HG02678 (cell line): ENCODE measurements around the gene PLEKHG3.

Experiments
- ATAC-seq: cut with Tn5 transposase; IDR thresholded peaks from one replicate; pipeline ENCODE4 v1.9.1; 2021; ENCODE audit warnings: mild to moderate bottlenecking, moderate library complexity; ENCODE audit not compliant: unreplicated experiment

Gene PLEKHG3

GRCh38 chr14:64706119-64706592 lies 1.9 kb downstream of the PLEKHG3 start:
- no peak for ATAC-seq

- no peak for ATAC-seq
Observed at GRCh38 chr14:64706593-64707193, 2.5 kb downstream of the PLEKHG3 start.

- no peak for ATAC-seq
Observed at GRCh38 chr14:64707661-64708060, 3.4 kb downstream of the PLEKHG3 start.

GRCh38 chr14:64708148-64709004 lies 4.2 kb downstream of the PLEKHG3 start:
- no peak for ATAC-seq

GRCh38 chr14:64709126-64709525 lies 4.9 kb downstream of the PLEKHG3 start:
- ATAC-seq, result no peak

- ATAC-seq, result no peak
Observed at GRCh38 chr14:64711039-64711438, 6.8 kb downstream of the PLEKHG3 start.

- ATAC-seq, result no peak
Observed at GRCh38 chr14:64713677-64714076, 9.5 kb downstream of the PLEKHG3 start.

GRCh38 chr14:64714432-64715025 lies 10.3 kb downstream of the PLEKHG3 start:
- no peak for ATAC-seq

GRCh38 chr14:64715146-64715627 lies 11.0 kb downstream of the PLEKHG3 start:
- ATAC-seq, result no peak

GRCh38 chr14:64715628-64716412 lies 11.6 kb downstream of the PLEKHG3 start:
- no peak for ATAC-seq

GRCh38 chr14:64717870-64718269 lies 13.6 kb downstream of the PLEKHG3 start:
- no peak for ATAC-seq

GRCh38 chr14:64718762-64719161 lies 14.5 kb downstream of the PLEKHG3 start:
- no peak for ATAC-seq

GRCh38 chr14:64719601-64720000 lies 15.4 kb downstream of the PLEKHG3 start:
- ATAC-seq, result no peak

- ATAC-seq, result no peak
Observed at GRCh38 chr14:64720131-64720576, 15.9 kb downstream of the PLEKHG3 start.

- no peak for ATAC-seq
Observed at GRCh38 chr14:64721391-64721791, 17.2 kb downstream of the PLEKHG3 start.

GRCh38 chr14:64721899-64722298 lies 17.7 kb downstream of the PLEKHG3 start:
- ATAC-seq, result no peak

- ATAC-seq, result no peak
Observed at GRCh38 chr14:64722842-64723447, 18.7 kb downstream of the PLEKHG3 start.

GRCh38 chr14:64723691-64724577 lies 19.7 kb downstream of the PLEKHG3 start:
- no peak for ATAC-seq

- no peak for ATAC-seq
Observed at GRCh38 chr14:64724578-64724930, 20.3 kb downstream of the PLEKHG3 start.
